Activated CD8-positive, alpha-beta T cell treated with anti-CD3 and anti-CD28 coated beads for 36 hours (primary cell): ENCODE results near the gene TMEM192. TPM values are rescaled to one million over a fixed set of nuclear protein-coding genes. Genes with fewer than 3 reads are reported as not detected.

Source experiments
- ATAC-seq: fragments of 200-7000 bp; cut with Tn5 transposase; one replicate; pipeline ENCODE4 v1.10.0; 2021; ENCODE audit warnings: mild to moderate bottlenecking, moderate library complexity
- CTCF ChIA-PET: fragments of 350-600 bp; sonication (Branson Sonifier 250); formaldehyde crosslinking; loops from one replicate; lab custom pipeline; 2021; ENCODE audit warnings: antibody characterized with exemption; lab: Charles Lee
- POLR2A ChIA-PET: fragments of 350-600 bp; sonication (Branson Sonifier 250); formaldehyde crosslinking; loops from one replicate; lab custom pipeline; 2021; ENCODE audit warnings: antibody characterized with exemption; lab: Charles Lee
- DNase-seq: peaks from one replicate; pipeline ENCODE4 v3.0.0-alpha.2; 2020
- H3K27ac Mint-ChIP-seq: one replicate; pipeline ENCODE4 v1.8.0; 2021; ENCODE audit warnings: mild to moderate bottlenecking, mixed read lengths
- H3K27me3 Mint-ChIP-seq: one replicate; pipeline ENCODE4 v1.8.0; 2021; ENCODE audit warnings: mixed read lengths
- H3K36me3 Mint-ChIP-seq: one replicate; pipeline ENCODE4 v1.8.0; 2021; ENCODE audit warnings: low read depth, mixed read lengths
- H3K4me1 Mint-ChIP-seq: one replicate; pipeline ENCODE4 v1.8.0; 2021; ENCODE audit warnings: low read depth, mixed read lengths
- H3K4me3 Mint-ChIP-seq: one replicate; pipeline ENCODE4 v1.8.0; 2021; ENCODE audit warnings: mild to moderate bottlenecking, moderate library complexity, mixed read lengths
- H3K9me3 Mint-ChIP-seq: one replicate; pipeline ENCODE4 v1.8.0; 2021; ENCODE audit warnings: mixed read lengths
- CTCF ChIP-seq: fragments of 200-600 bp; IDR thresholded peaks from one replicate; pipeline ENCODE4 v1.8.0; 2022; ENCODE audit warnings: antibody characterized with exemption, mild to moderate bottlenecking
- intact Hi-C: fragments of 100-400 bp; cut with micrococcal nuclease; formaldehyde crosslinking; loops from one replicate; pipeline ENCODE4 v1.10.0; 2022
- total RNA-seq, 2 experiments: library from RNA; stranded (reverse); gene quantifications; one replicate each; pipeline ENCODE4 v1.2.3, GENCODE V29; 2021

Gene TMEM192
- total RNA-seq, 2 experiments from 2014 or later: 7.9 to 10.6 TPM

DNA sequence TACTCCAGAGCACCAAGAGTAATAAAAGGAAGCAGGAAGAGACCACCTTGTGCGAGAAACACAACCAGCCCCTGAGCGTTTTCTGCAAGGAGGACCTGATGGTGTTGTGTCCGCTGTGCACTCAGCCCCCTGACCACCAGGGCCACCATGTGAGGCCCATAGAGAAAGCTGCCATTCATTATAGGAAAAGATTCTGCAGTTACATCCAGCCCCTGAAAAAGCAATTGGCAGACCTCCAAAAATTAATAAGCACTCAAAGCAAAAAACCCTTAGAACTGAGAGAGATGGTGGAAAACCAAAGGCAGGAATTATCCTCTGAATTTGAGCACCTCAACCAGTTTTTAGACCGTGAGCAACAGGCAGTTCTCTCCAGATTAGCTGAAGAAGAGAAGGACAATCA is 53.3 kb downstream of the TMEM192 start:
- Mint-ChIP-seq H3K36me3 (no peaks in the 10 kb centered on the region), H3K4me3 (no peak overlapping the region), H3K27me3 (no peaks in the 10 kb centered on the region), H3K27ac (no peak overlapping the region), H3K4me1 (no peaks in the 10 kb centered on the region), H3K9me3 (no peaks in the 10 kb centered on the region)
- DNase-seq: no peak
- no peak for TF ChIP-seq CTCF
- ATAC-seq: no peak
- intact Hi-C loops: no loop called here
- ChIA-PET POLR2A (no interaction called here), CTCF (no interaction called here)

DNA sequence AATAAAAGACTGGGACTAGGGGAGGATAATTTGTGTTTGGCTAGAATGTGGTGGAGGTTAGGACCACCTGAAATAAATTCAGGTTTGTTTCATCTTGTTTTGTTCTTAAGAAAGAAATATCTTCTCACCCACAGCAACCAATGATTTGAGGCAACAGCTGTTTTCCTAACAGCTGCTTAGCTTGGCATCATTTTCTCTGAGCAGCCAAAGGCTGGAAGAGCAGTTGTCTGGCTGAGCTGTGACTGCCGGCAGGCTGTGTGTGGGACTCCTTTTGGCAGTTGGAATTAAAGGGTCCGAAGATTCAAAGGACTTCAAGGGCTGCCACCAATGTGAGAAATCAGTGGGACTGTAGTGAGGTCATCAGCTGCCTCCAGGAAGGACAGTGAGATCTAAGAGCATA is 54.0 kb downstream of the TMEM192 start:
- no peak overlapping the region for H3K4me3 Mint-ChIP-seq
- CTCF ChIA-PET: no interaction called here
- no peaks in the 10 kb centered on the region for H3K4me1 Mint-ChIP-seq
- no peaks in the 10 kb centered on the region for H3K27me3 Mint-ChIP-seq
- DNase-seq (no peak), ATAC-seq (no peak)
- H3K36me3 Mint-ChIP-seq: no peaks in the 10 kb centered on the region
- no peaks in the 10 kb centered on the region for H3K9me3 Mint-ChIP-seq
- intact Hi-C loops: no loop called here
- no peak overlapping the region for H3K27ac Mint-ChIP-seq
- POLR2A ChIA-PET: interaction anchor here (0.6 kb wide), 1 partner anchor 1497 kb away, joined by 4 read pairs; no protein-coding TSS in a partner anchor
- TF ChIP-seq CTCF: no peak

GRCh38 chr4:165055601-165056000 is 57.1 kb downstream of the TMEM192 start:
- Mint-ChIP-seq H3K9me3 (no peaks in the 10 kb centered on the region), H3K4me1 (no peaks in the 10 kb centered on the region), H3K27ac (no peak overlapping the region), H3K36me3 (no peaks in the 10 kb centered on the region), H3K4me3 (no peak overlapping the region), H3K27me3 (no peaks in the 10 kb centered on the region)
- no peak for TF ChIP-seq CTCF
- intact Hi-C loops: no loop called here
- ChIA-PET CTCF (no interaction called here), POLR2A (no interaction called here)
- no peak for DNase-seq
- ATAC-seq: no peak

DNA sequence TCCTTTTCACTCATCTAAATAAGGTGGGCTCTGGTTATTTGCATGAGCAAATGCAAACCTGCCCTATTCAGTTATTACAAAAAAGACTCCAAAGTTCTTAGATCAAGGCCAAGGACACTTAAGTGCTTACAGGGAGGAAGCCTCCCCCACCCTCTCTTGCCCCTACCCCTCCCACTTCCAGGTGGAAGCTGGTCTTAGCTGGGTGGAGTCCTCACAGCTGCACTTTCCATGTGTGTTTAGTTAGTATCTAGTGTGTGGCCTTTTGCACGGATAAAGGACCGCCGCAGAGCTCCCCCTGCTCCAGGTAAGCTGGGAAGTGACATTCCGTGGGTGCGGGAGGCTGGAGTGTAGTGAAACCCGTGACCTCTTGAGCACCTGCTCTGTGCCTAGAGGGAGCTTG is 59.0 kb downstream of the TMEM192 start, which contains the start of gene TRIM75:
Gene TRIM75 (plus strand): TSS at position 222 of the 400 bp plus-strand sequence. CDS start 5,282 bp downstream, outside the sequence.
- no peaks in the 10 kb centered on the region for H3K4me1 Mint-ChIP-seq
- no peak for TF ChIP-seq CTCF
- POLR2A ChIA-PET: no interaction called here
- CTCF ChIA-PET: no interaction called here
- no peaks in the 10 kb centered on the region for H3K36me3 Mint-ChIP-seq
- no peaks in the 10 kb centered on the region for H3K27me3 Mint-ChIP-seq
- DNase-seq (no peak), ATAC-seq (no peak)
- H3K9me3 Mint-ChIP-seq: no peaks in the 10 kb centered on the region
- H3K27ac Mint-ChIP-seq: no peak within 1 kb of the TSS
- intact Hi-C loops: no loop called here
- no peak within 1 kb of the TSS for H3K4me3 Mint-ChIP-seq

DNA sequence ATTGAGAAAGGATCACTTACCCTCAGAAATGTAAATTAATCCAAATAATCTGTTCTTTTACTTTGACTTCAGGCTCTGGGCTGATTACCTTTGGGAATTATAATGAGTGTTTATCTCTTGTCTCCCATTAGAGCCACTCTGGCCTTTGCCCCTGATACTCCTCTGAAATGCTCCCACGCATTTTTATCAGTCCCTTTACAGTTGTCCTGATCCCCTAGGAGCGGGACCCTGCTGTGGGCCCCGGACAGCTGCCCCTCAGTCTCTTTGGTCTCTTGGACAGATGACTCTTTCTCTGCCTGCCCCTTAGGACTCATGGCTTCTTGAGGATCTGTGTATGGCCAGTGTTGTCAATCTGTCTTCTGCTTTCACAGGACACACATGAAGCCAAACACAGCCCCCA is 60.0 kb downstream of the TMEM192 start:
- CTCF ChIA-PET: no interaction called here
- intact Hi-C loops: no loop called here
- ATAC-seq: no peak
- POLR2A ChIA-PET: no interaction called here
- Mint-ChIP-seq H3K27ac (no peak overlapping the region), H3K27me3 (no peaks in the 10 kb centered on the region), H3K9me3 (no peaks in the 10 kb centered on the region), H3K4me3 (no peak overlapping the region), H3K36me3 (no peaks in the 10 kb centered on the region), H3K4me1 (no peaks in the 10 kb centered on the region)
- no peak for TF ChIP-seq CTCF
- DNase-seq: no peak
